COLO668 (cell line): ENCODE results near the gene DPEP2NB.
A peak's percentile ranks its signal among the peaks of the same experiment; 100 is the strongest.
"Not testable (repeated sequence)": the region's sequence is repeated elsewhere in the genome, so short reads cannot be mapped to it uniquely, and the experiment has no call there.

Experiments
- DNase-seq: peaks from one replicate; lab custom pipeline; 2025; ENCODE audit not compliant: unreplicated experiment; lab: John Stamatoyannopoulos, UW

The DPEP2NB gene

GRCh38 chr16:67987460-67988160 lies 28.1 kb downstream of the DPEP2NB start:
- no peak for DNase-seq

- DNase-seq, result no peak
These were observed 28.8 kb downstream of the DPEP2NB start for GRCh38 chr16:67986949-67987348.

DNA sequence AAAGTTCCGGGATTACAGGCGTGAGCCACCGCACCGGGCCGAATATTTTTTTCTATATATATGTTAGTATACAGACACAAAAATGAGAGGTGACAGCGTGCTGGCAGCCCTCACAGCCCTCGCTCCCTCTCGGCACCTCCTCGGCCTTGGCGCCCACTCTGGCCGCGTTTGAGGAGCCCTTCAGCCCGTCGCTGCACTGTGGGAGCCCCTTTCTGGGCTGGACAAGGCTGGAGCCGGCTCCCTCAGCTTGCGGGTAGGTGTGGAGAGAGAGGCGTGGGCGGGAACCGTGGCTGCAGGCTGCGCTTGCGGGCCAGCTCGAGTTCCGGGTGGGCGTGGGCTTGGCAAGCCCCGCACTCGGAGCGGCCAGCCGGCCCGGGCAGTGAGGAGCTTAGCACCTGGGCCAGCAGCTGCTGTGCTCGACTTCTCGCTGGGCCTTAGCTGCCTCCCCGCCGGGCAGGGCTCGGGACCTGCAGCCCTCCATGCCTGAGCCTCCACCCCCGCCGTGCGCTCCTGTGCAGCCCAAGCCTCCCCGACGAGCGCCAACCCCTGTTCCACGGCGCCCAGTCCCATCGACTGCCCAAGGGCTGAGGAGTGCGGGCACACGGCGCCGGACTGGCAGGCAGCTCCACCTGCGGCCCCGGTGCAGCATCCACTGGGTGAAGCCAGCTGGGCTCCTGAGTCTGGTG lies 33.6 kb downstream of the DPEP2NB start:
- DNase-seq, result no peak

DNA sequence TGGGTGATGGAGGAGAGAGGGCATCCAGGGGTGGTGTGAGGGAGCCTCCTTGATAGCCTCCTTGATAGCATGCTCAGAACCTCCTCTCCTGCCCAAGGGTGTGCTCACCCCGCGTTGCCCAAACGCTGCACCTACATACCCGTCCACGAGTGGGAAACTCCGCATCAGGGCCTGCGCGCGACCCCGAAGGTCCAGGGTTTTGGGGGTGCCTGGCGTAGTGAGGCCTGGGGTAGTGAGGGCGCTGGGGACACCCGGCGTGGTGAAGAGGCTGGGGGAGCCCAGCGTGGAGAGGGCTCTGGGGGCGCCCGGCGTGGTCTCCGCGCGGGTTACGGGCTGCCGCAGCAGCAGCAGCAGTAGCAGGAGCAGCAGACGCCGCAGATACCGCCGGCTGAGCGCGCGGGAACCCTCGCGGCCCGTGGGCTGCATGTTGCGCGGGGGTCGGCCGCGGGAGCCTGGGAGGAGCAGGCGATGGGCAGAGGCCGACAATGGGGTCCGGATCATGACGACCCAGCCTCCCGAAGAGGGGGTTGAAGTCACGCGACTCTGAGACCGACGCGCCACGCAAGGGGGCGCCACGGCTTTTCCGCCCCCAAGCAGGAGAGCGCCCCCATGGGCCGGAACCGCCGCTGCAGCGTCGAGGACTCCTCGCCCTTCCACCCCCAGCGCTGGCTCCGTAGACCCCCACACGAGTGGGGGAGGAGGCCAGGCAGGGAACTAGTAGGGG lies 35.6 kb downstream of the DPEP2NB start, which contains the start of gene DPEP3:
DPEP3 (minus strand) TSS at position 545 of the 724 bp plus-strand sequence; CDS start at position 426, 119 bp downstream.
- no peak for DNase-seq

- no peak for DNase-seq
These were observed 38.1 kb downstream of the DPEP2NB start for GRCh38 chr16:67977469-67978227.

GRCh38 chr16:67977005-67977404 lies 38.7 kb downstream of the DPEP2NB start:
- DNase-seq, result no peak

DNA sequence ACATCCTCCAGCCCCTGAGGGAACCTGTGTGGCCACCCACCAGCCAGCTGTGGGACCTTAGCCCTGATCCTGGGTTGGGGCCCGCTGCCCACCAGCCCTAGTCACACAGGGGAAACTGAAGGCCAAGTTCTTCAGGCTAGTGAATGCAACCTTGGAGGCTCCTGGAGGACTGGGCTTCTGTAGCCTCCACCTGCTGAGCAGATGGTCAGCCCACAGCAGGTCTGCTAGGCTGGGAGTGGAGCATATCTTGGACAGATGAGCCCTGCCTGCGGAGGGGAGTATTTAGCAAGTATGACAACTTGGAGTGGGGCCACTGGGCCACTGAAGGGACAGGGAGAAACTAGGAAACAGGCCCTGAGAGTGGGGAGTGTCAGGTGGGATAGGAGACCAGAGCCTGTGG lies 39.5 kb downstream of the DPEP2NB start:
- DNase-seq, result no peak

- DNase-seq, result no peak
These were observed 40.2 kb downstream of the DPEP2NB start for GRCh38 chr16:67975321-67976105.

GRCh38 chr16:67972285-67972684 lies 43.4 kb downstream of the DPEP2NB start:
- not testable (repeated sequence) for DNase-seq

GRCh38 chr16:67971111-67971510 lies 44.6 kb downstream of the DPEP2NB start:
- DNase-seq, result no peak

DNA sequence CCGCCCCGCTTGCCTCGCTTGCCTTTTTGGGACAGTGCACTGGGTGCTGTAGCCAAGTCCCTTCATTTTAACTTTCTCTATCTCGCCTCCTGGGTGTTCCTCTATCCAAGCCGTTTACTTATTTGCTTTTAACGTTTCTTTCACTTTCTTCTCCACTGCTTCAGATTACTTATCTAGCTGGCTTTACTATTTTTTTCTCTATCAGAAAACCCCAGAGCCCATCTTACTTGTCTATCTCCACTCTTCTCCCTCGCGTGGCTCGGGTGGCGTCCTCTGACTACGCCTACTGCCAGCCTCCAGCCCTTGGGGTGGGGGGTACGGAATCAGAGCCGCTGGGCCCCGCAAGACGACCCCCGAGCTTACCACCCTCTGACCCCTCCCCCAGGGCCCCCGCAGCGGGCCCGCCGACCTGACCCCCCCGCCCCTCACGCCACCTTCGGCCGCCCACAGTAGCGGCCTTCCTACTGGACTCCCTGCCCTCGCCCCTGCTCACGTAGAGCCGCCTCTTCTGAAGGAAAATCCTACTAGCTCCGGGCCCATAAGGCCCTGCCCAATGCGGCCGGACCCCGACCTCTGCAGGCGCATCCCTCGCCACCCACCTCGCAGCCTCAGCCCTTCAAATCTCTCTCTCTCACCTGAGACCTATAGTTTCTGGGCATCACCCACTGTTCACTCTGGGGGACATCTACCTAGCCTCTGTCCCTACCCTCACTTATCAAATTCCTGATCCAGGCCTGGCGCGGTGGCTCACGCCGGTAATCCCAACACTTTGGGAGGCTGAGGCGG lies 46.3 kb downstream of the DPEP2NB start:
- no peak for DNase-seq

- peak; percentile 37 for DNase-seq
These were observed 47.1 kb downstream of the DPEP2NB start, which contains the start of gene SLC12A4 for GRCh38 chr16:67968400-67969253. TSS of gene SLC12A4 (minus strand) at chr16:67968637. CDS start at chr16:67968553, 84 bp downstream.

DNA sequence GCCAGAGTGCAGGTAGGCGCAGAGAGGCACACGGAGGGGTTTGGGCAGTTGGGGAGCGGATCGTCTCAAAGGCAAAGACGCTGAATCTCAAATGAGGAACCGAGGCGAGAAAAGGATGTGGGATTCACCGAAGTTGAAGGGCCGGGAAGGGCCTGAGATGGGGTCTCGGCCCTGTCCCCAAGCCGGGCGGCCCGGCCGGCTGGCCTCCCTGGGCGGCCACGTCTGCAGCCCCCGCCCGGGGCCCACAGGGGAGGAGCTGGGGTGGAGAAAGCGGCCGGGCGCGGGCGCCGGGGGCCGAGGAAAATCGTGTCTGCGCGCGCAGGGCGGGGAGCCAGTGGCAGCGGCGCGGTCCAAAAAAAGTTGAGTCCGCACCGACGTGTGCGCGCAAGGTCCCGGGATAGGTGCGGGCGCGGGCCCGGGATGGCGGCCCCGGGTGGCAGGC lies 47.7 kb downstream of the DPEP2NB start:
- no peak for DNase-seq

GRCh38 chr16:67967183-67967957 lies 48.3 kb downstream of the DPEP2NB start:
- DNase-seq, result no peak

DNA sequence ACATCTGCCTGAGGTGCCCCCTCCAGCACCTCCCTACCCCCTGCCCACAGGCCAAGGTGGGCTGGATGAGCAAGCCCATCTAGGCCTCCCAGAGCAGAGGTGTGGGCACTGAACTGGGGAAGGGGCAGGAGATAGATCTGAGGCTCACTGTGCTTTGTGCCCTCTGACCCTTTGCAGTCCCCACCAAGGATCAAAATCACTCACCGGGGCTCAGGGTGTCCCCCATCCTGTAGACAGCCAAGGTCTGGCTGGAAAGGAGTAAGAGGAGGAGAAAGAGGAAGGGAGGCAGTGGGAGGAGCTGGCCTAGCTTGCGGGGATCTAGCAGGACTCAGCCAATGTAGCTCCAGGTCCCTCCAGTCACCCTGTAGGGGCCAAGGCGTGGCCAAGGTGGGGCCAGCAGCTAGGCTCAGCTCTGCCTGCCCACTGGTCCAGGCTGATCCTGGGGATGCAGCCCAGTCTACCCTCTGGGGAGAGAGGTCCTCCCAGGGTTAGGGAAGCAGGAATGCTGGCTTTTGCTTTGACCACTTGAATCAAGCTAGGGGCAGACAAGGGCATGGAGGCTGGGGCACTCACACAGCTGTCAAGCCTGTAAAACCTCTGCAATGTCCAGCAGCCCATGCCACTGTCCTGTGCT lies 49.0 kb downstream of the DPEP2NB start:
- DNase-seq, result no peak

- peak; percentile 15 for DNase-seq
These were observed 49.8 kb downstream of the DPEP2NB start for GRCh38 chr16:67965668-67966548.
